Peyer's patch (tissue), 4 donors: ENCODE measurements around the gene IL1RN. TPM values are rescaled to one million over a fixed set of nuclear protein-coding genes. Genes with fewer than 3 reads are reported as not detected.

Source experiments
- DNase-seq, 3 donors: peaks; one replicate each; pipeline ENCODE4 v3.0.0-alpha.2; 2017 to 2019
- H3K27ac ChIP-seq, 4 donors: fragments of 200-600 bp; sonication (generic); one replicate each; pipeline ENCODE4 v1.5.1; 2016 to 2019
- H3K27me3 ChIP-seq, 2 donors: fragments of 200-600 bp; sonication (generic); one replicate each; pipeline ENCODE4 v1.5.1; 2019
- H3K36me3 ChIP-seq, 3 donors: fragments of 200-600 bp; sonication (generic); one replicate each; pipeline ENCODE4 v1.5.1; 2016 to 2019
- H3K4me1 ChIP-seq, 4 donors: fragments of 200-600 bp; sonication (generic); one replicate each; pipeline ENCODE4 v1.5.1; 2016 to 2019
- H3K4me3 ChIP-seq, 4 donors: fragments of 200-600 bp; sonication (generic); 1 replicate in 3 of 4; 2 replicates in 1 of 4; pipeline ENCODE4 v1.5.1; 2016 to 2019; ENCODE audit warnings: mild to moderate bottlenecking in 1 of 4
- H3K9me3 ChIP-seq, 4 donors: fragments of 200-600 bp; sonication (generic); one replicate each; pipeline ENCODE4 v1.5.1; 2016 to 2019; ENCODE audit warnings: mild to moderate bottlenecking in 1 of 4
- CTCF ChIP-seq, 6 experiments: fragments of 450-650 bp in 4 of 6; fragments of 200-600 bp in 2 of 6; sonication (generic) in 1 of 6; IDR thresholded peaks; one replicate each; pipeline ENCODE4 v1.5.1; 2017 to 2019; ENCODE audit warnings: antibody characterized with exemption in 6 of 6, mild to moderate bottlenecking in 3 of 6, moderate library complexity in 1 of 6
- POLR2A ChIP-seq, 2 donors: fragments of 450-650 bp; IDR thresholded peaks; one replicate each; pipeline ENCODE4 v1.5.1; 2017; ENCODE audit warnings: antibody characterized with exemption in 2 of 2, mild to moderate bottlenecking in 2 of 2, moderate library complexity in 2 of 2
- total RNA-seq, 4 donors: library from RNA; depleted of rRNA; stranded (reverse); fragments of >200 nt; gene quantifications; one replicate each; pipeline ENCODE4 v1.1.0, GENCODE V29; 2016

The IL1RN gene
- total RNA-seq, 4 donors from 2014 or later: 8.0 to 42.7 (median 17.7) TPM; not detected in 1

DNA sequence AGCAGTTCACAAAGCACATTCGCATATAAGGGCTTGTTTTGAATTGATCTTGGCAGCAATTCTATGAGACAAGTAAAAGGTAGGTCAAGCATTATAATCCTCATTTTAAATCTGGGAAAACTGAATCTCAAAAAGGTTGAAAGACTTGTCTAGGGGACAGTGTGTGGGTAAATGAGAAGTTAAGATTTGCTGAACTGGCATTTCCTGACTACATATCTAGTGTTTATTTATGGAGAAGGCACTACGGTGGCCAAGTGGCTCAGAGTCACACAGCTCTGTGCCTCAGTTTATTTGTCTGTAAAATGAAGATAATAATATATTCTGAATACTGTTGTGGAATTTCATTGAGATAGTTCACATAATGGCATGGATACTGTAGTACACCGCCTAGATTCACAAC, 16.3 kb upstream of the IL1RN start:
- no peaks in the 10 kb centered on the region for H3K36me3 ChIP-seq
- H3K27ac ChIP-seq: no peak overlapping the region
- TF ChIP-seq CTCF (IDR thresholded peaks at IDR 0.05) (no peak), POLR2A (IDR thresholded peaks at IDR 0.05) (no peak)
- no peak for DNase-seq
- peaks cover 0 to 7% (median under 1%) of the 10 kb centered on the region in 4 donors for H3K4me1 ChIP-seq
- H3K27me3 ChIP-seq: no peaks in the 10 kb centered on the region
- no peaks in the 10 kb centered on the region for H3K9me3 ChIP-seq
- no peak overlapping the region for H3K4me3 ChIP-seq

DNA sequence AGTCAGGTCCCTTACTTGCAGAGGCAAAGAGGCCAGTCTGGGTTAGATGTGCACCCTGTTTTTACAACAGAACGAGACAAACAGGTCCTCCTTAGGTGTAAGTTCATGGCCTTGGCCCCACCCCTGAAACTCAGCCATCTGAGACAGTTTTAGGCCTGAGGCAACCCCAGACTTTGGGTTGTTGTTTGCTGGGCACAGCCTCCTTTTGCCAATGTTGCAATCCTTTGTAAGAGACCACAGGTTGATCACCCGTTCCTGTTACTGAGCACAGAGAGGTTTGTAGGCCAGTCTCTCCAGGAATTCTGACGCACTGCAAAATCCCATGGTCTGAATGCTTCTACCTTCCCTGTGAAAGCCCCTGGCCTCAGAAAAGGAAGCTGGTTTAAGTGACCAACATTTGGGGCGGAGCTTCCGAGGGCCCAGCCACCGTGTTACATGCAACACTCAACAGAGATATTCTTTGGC, 15.5 kb upstream of the IL1RN start:
- no peaks in the 10 kb centered on the region for H3K9me3 ChIP-seq
- no peak overlapping the region for H3K4me3 ChIP-seq
- no peak for DNase-seq
- H3K27me3 ChIP-seq: no peaks in the 10 kb centered on the region
- H3K27ac ChIP-seq: no peak overlapping the region
- H3K4me1 ChIP-seq: peaks cover 0 to 15% (median 5%) of the 10 kb centered on the region in 4 donors
- no peaks in the 10 kb centered on the region for H3K36me3 ChIP-seq
- no peak for TF ChIP-seq CTCF (IDR thresholded peaks at IDR 0.05)
- no peak for TF ChIP-seq POLR2A (IDR thresholded peaks at IDR 0.05)

DNA sequence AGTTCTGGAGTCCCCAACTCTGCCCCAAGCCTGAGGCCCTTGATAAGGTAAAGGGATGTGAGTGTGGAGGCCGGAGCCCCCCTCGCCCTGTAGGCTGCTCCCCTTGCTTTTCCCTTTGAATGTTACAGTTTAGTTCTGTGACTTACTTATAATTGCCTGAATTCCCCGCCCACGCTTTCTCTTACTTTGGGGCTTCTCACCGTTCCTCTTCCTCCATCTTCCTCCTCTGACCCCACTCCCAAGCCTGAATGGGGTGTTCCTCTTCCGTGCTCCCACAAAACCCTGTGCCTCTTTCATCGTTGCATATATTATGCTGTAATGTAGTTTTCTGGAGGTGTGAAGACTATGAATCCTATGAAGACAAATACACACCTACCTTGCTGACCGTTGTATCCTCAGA, 15.0 kb upstream of the IL1RN start:
- no peak for DNase-seq
- H3K27ac ChIP-seq: no peak overlapping the region
- no peaks in the 10 kb centered on the region for H3K9me3 ChIP-seq
- H3K36me3 ChIP-seq: no peaks in the 10 kb centered on the region
- peaks cover 2 to 16% (median 8%) of the 10 kb centered on the region in 4 donors for H3K4me1 ChIP-seq
- H3K27me3 ChIP-seq: no peaks in the 10 kb centered on the region
- no peak overlapping the region for H3K4me3 ChIP-seq
- no peak for TF ChIP-seq POLR2A (IDR thresholded peaks at IDR 0.05)
- no peak for TF ChIP-seq CTCF (IDR thresholded peaks at IDR 0.05)

- no peaks in the 10 kb centered on the region for H3K36me3 ChIP-seq
- no peak for TF ChIP-seq CTCF (IDR thresholded peaks at IDR 0.05)
- no peak for TF ChIP-seq POLR2A (IDR thresholded peaks at IDR 0.05)
- no peaks in the 10 kb centered on the region for H3K9me3 ChIP-seq
- H3K27ac ChIP-seq: no peak overlapping the region
- H3K4me1 ChIP-seq: peaks cover 3 to 16% (median 8%) of the 10 kb centered on the region in 4 donors
- H3K27me3 ChIP-seq: no peaks in the 10 kb centered on the region
- DNase-seq: no peak
- no peak overlapping the region for H3K4me3 ChIP-seq
Observed at GRCh38 chr2:113112871-113113270, 14.5 kb upstream of the IL1RN start.

DNA sequence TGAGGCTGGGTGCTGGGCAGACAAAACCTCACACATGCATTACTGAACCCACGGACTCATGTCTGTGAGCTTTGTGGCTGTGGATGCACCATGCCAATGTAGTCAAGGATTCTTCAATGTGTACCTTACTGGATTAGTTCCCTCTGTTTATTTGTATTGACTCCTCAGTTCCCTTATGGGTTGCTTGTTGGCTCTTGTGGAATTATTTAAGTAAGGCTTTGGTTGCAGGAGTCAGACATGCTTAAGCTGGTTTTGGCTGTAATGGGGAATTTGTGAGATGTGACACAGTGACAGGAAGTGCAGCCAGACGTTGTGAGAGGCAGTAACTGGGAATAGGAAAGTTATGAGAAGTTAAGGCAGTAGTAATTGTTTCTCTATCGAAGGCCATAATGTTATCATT, 13.6 kb upstream of the IL1RN start:
- no peak for TF ChIP-seq POLR2A (IDR thresholded peaks at IDR 0.05)
- no peak for TF ChIP-seq CTCF (IDR thresholded peaks at IDR 0.05)
- no peak overlapping the region for H3K27ac ChIP-seq
- no peaks in the 10 kb centered on the region for H3K27me3 ChIP-seq
- no peak overlapping the region for H3K4me3 ChIP-seq
- H3K36me3 ChIP-seq: no peaks in the 10 kb centered on the region
- peaks cover 3 to 16% (median 8%) of the 10 kb centered on the region in 4 donors for H3K4me1 ChIP-seq
- H3K9me3 ChIP-seq: no peaks in the 10 kb centered on the region
- no peak for DNase-seq
